K562 (cell line): ENCODE data around the gene STX2. TPM values are rescaled to one million over a fixed set of nuclear protein-coding genes. Genes with fewer than 3 reads are reported as not detected.
A peak's percentile ranks its signal among the peaks of the same experiment; 100 is the strongest.

Experiments
- ARID2 ChIP-seq: fragments of 450-650 bp; IDR thresholded peaks from 2 replicates; pipeline ENCODE4 v1.6.1; 2017; ENCODE audit warnings: antibody characterized with exemption, mild to moderate bottlenecking
- CC2D1A ChIP-seq: fragments of 450-650 bp; IDR thresholded peaks from 2 replicates; pipeline ENCODE4 v1.6.1; 2017; ENCODE audit warnings: mild to moderate bottlenecking
- CREB3L1 ChIP-seq: fragments of 450-650 bp; IDR thresholded peaks from 2 replicates; pipeline ENCODE4 v1.6.1; 2014; ENCODE audit warnings: low read depth, mild to moderate bottlenecking, moderate library complexity, borderline replicate concordance
- HBP1 ChIP-seq: fragments of 450-650 bp; formaldehyde crosslinking; IDR thresholded peaks from 2 replicates; pipeline ENCODE4 v1.4.0; 2022; ENCODE audit warnings: missing genetic modification characterization
- MEIS2 ChIP-seq: fragments of 450-650 bp; IDR thresholded peaks from 2 replicates; pipeline ENCODE4 v1.6.1; 2014; ENCODE audit warnings: mild to moderate bottlenecking; ENCODE audit not compliant: partially characterized antibody
- NFXL1 ChIP-seq: fragments of 450-650 bp; formaldehyde crosslinking; IDR thresholded peaks from 2 replicates; pipeline ENCODE4 v1.4.0; 2021; ENCODE audit warnings: mild to moderate bottlenecking
- POU5F1 ChIP-seq: fragments of 150-350 bp; IDR thresholded peaks from 2 replicates; pipeline ENCODE4 v1.6.1; 2014; ENCODE audit warnings: borderline replicate concordance, low read length, low read depth, mild to moderate bottlenecking; ENCODE audit not compliant: partially characterized antibody
- RAD51 ChIP-seq: fragments of 450-650 bp; IDR thresholded peaks from 2 replicates; pipeline ENCODE4 v1.7.1; 2016; ENCODE audit warnings: low read depth, mild to moderate bottlenecking, borderline replicate concordance
- RBM25 ChIP-seq: fragments of 200-400 bp; formaldehyde crosslinking; IDR thresholded peaks from 2 replicates; pipeline ENCODE4 v1.6.1; 2018; ENCODE audit warnings: low read length, low read depth, moderate library complexity; ENCODE audit not compliant: severe bottlenecking
- REST ChIP-seq, 2 experiments: fragments of 450-650 bp; formaldehyde crosslinking in 1 of 2; IDR thresholded peaks; 2 replicates each; pipeline versions ENCODE4 v1.4.0 to v1.6.1; 2014 to 2020; ENCODE audit warnings: mild to moderate bottlenecking in 2 of 2, borderline replicate concordance in 1 of 2, low read depth in 1 of 2
- SMAD3 ChIP-seq: fragments of 450-650 bp; formaldehyde crosslinking; conservative IDR thresholded peaks from 2 replicates; pipeline ENCODE4 v1.4.0; 2020; ENCODE audit warnings: mild to moderate bottlenecking
- SRSF7 ChIP-seq: fragments of 200-400 bp; formaldehyde crosslinking; optimal IDR thresholded peaks from 2 replicates; pipeline ENCODE3; 2017; ENCODE audit warnings: mild to moderate bottlenecking, low read depth, low read length
- ZNF431 ChIP-seq: sonication (generic); formaldehyde crosslinking; IDR thresholded peaks from 2 replicates; pipeline ENCODE4 v1.8.0; 2022; ENCODE audit warnings: mild to moderate bottlenecking, missing genetic modification reagents
- ZNF655 ChIP-seq: fragments of 250-450 bp; sonication (Bioruptor Pico); IDR thresholded peaks from 2 replicates; pipeline ENCODE4 v1.5.0; 2021
- polyA plus RNA-seq, 8 experiments: library from polyadenylated mRNA; depleted of rRNA in 4 of 8; stranded (reverse) in 5 of 8; unstranded in 3 of 8; fragments of >200 nt; fragmentation: Nextera tagmentation in 2 of 8; fragmentation: Illumina TruSeq in 1 of 8; extraction: Ambion mirVana in 2 of 8; extraction: Trizol in 1 of 8; gene quantifications; 2 replicates each; pipeline versions ENCODE4 v1.2.1 to v1.2.3, GENCODE V29; 2011 to 2014; ENCODE audit warnings: inconsistent platforms in 1 of 8, missing spikeins in 1 of 8
- total RNA-seq, 7 experiments: library from RNA; depleted of rRNA in 6 of 7; stranded (reverse); fragments of >200 nt in 6 of 7; fragmentation: Illumina TruSeq in 2 of 7; extraction: Trizol in 2 of 7; gene quantifications; 2 replicates each; pipeline versions ENCODE4 v1.2.1 to v1.2.3, GENCODE V29; 2011 to 2021; ENCODE audit warnings: low replicate concordance in 1 of 7

STX2 gene
- total and polyA plus RNA-seq, 9 of the 15 experiments (the other 6 are each of a cell fraction or from before 2014, with no cell fraction given): 22.2 to 54.6 (median 30.8) TPM

- TF ChIP-seq REST (IDR thresholded peaks at IDR 0.05; ENCODE audit: borderline replicate concordance) (0 out of 2 replicates have a peak, but pooled peaks have one; percentile 25), REST (CRISPR knock-in tag; IDR thresholded peaks at IDR 0.05; ENCODE audit: low read depth) (peak; percentile 77), CC2D1A (no peak), POU5F1 (no peak), SRSF7 (no peak), RBM25 (no peak), ZNF655 (no peak), ZNF431 (CRISPR knock-in tag) (peak; percentile 38; the same call in 1 of the 2 replicates), SMAD3 (no peak), CREB3L1 (no peak; the same call in 1 of the 2 replicates), RAD51 (no peak), MEIS2 (peak; percentile 81), HBP1 (CRISPR knock-in tag) (peak; percentile 78; the same call in 1 of the 2 replicates), NFXL1 (no peak), ARID2 (no peak)
These were observed 32.5 kb upstream of the STX2 start, which contains the start of gene RAN (continued) for GRCh38 chr12:130871286-130872178.
